ENCODE measurements around the gene PDZD2.
"Not testable (repeated sequence)": the region's sequence is repeated elsewhere in the genome, so short reads cannot be mapped to it uniquely, and the experiment has no call there.

PDZD2 gene

GRCh38 chr5:31639481-31640411 lies 815 bp downstream of the PDZD2 start:
- DNase-seq: no peak

- no peak for DNase-seq
Measured at GRCh38 chr5:31640573-31640972, 1.6 kb downstream of the PDZD2 start.

GRCh38 chr5:31641059-31641458 lies 2.1 kb downstream of the PDZD2 start:
- no peak for DNase-seq

- no peak for DNase-seq
Measured at GRCh38 chr5:31641575-31641974, 2.6 kb downstream of the PDZD2 start.

- DNase-seq: no peak
Measured at GRCh38 chr5:31645420-31646081, 6.6 kb downstream of the PDZD2 start.

- DNase-seq: no peak
Measured at GRCh38 chr5:31648326-31648725, 9.4 kb downstream of the PDZD2 start.

GRCh38 chr5:31651241-31651640 lies 12.3 kb downstream of the PDZD2 start:
- DNase-seq: no peak

- DNase-seq: no peak
Measured at GRCh38 chr5:31655491-31655890, 16.6 kb downstream of the PDZD2 start.

GRCh38 chr5:31656806-31657205 lies 17.9 kb downstream of the PDZD2 start:
- DNase-seq: no peak

- no peak for DNase-seq
Measured at GRCh38 chr5:31657315-31657979, 18.5 kb downstream of the PDZD2 start.

- DNase-seq: no peak
Measured at GRCh38 chr5:31661257-31661656, 22.3 kb downstream of the PDZD2 start.

GRCh38 chr5:31663519-31663918 lies 24.6 kb downstream of the PDZD2 start:
- DNase-seq: no peak

- DNase-seq: no peak
Measured at GRCh38 chr5:31664566-31664965, 25.6 kb downstream of the PDZD2 start.

GRCh38 chr5:31671339-31671741 lies 32.4 kb downstream of the PDZD2 start:
- DNase-seq: no peak

GRCh38 chr5:31674371-31674951 lies 35.5 kb downstream of the PDZD2 start:
- no peak for DNase-seq

- no peak for DNase-seq
Measured at GRCh38 chr5:31675472-31675871, 36.5 kb downstream of the PDZD2 start.

- no peak for DNase-seq
Measured at GRCh38 chr5:31678180-31678579, 39.2 kb downstream of the PDZD2 start.

GRCh38 chr5:31680528-31680927 lies 41.6 kb downstream of the PDZD2 start:
- DNase-seq: no peak

GRCh38 chr5:31682025-31682424 lies 43.1 kb downstream of the PDZD2 start:
- no peak for DNase-seq

GRCh38 chr5:31682851-31683250 lies 43.9 kb downstream of the PDZD2 start:
- DNase-seq: no peak

GRCh38 chr5:31688515-31689092 lies 49.7 kb downstream of the PDZD2 start:
- no peak for DNase-seq

GRCh38 chr5:31691408-31691807 lies 52.5 kb downstream of the PDZD2 start:
- not testable (repeated sequence) for DNase-seq
